ENCODE data around the gene HES1.

HES1 gene

DNA sequence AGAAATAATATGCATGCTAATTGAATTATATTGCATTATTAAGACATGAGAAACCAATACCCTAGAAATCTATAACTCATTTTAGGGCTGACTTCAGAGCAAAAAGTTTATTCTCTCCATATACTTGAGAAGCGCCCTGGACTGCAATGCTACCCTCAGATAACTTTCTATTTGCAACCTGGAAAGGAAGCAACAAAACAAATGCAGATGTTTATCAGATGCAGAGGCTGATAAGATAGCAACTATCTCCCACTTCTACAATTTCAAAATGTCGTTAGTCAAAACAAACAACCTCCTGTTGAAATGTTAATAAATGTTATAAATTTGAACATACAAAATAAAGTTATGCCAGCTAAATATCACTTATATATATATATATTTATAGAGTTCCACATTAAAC lies 34.8 kb downstream of the HES1 start:
- no peak for DNase-seq

DNA sequence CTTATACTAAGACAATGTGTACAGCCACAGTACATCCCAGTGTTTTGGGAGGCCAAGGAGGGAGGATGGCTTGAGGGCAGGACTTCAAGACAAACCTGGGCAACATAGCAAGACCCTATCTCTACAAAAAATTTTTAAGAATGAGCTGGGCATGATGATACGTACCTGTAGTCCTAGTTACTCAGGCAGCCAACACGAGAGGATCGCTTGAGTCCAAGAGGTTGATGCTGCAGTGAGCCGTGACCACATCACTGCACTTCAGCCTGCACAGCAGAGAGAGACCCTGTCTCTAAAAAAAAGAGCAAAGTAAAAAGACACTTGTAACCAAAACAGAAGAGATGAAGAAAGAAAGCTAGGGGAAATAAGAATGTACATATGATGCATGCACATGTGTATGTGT lies 38.5 kb downstream of the HES1 start:
- DNase-seq, result no peak

DNA sequence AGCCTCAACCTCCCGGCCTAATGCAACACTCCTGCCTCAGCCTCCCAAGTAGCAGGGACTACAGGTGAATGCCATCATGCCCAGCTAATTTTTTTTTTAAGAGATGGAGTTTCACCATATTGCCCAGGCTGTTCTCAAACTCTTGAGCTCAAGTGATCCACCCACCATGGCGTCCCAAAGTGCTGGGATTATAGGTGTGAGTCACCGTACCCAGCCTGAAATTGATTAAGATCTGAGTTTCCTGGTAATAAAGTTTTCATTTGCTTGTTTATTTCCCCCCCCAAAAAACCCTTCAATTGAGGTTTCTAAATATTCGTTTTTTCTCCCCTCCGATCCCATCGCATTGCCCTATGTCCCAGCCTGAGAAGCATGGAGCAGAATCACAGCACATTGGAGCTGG lies 39.0 kb downstream of the HES1 start:
- no peak for DNase-seq

DNA sequence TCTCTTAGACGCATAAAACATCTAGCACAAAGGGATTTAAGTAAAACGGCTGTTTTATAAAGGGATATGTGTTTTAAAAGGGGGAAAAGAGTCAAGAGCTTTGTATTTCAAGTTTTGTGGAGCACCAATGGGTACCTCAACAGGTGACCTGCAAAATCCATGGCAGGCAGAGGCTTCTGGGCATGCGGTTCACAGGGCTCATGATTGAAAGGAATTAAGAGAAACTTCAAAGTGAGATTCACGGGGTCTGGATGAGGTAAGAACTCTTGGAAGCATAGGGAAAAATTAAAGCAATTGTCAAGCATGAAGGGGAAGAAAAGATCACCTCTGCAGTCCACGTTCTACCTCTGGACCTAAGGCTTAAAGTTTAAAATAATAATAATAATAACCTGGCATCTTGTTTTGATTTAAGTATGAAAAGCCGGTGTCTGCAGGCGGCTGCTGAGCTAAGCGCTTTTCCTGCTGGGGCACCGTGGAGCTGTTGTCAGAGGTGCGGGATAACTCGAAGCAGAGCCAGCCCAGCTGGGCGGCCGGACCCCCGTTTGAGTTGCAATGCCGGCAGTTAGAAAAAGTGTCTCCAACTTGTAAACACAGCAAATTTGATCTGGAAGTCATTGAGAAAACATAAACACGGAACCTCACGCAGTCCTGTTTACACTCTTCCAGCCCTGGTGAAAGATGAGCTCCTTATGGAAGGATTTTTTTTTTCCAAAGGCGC lies 40.5 kb downstream of the HES1 start:
- DNase-seq, result no peak

DNA sequence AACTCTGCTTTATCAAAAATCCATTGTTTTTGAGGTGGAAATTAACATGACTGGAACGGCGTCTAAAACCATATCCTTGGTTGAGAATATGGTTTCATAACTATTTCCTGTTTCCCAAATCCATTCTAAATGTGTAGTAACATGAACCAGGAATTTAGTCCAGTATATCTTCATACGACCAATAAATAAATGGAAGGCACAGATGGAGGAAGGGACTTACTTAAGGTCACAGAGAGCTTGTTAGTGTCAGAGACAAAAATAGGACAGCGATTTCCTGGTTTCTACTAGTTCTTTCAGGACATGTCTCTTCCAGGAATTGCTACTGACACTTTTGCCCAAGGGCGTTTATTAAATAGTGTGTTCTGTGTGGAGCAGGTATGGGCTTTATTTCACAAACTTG lies 41.2 kb downstream of the HES1 start:
- no peak for DNase-seq

DNA sequence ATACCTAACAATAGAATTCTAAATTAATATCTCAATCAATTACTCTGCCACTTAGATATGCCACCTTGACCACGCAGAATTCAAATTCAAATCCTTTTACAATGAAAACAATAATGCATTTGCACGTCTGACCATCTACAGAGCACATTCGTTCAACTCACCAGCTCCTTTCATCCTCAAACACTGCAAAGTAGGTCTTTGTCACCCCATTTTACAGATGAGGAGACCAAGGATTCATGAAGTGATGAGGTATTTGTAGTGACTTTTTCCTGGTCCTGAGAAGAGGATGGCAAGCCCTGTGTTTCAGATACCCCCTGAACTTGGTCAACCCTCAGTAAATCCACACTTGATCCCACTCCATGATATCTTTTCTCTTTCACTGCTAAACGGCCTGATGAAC lies 42.2 kb downstream of the HES1 start:
- no peak for DNase-seq

DNA sequence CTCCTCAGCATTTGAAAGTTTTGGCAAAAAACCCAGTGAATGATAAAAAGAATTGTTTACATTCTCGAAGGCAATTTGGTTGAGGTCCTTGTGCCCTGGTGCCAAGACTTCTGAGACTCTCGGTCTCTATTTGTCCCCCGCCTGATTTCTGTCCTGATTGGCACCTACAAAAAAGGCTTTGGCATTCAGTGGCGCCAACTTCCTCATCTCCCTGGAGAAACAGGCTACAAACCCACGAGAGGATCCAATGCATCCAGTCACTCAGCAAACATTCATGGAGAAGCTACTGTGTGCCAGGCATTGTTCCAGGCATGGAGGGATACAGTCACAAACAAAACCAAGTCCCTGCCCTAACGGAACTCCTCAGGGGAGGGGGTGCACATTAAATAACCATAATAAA lies 42.7 kb downstream of the HES1 start:
- DNase-seq, result no peak

DNA sequence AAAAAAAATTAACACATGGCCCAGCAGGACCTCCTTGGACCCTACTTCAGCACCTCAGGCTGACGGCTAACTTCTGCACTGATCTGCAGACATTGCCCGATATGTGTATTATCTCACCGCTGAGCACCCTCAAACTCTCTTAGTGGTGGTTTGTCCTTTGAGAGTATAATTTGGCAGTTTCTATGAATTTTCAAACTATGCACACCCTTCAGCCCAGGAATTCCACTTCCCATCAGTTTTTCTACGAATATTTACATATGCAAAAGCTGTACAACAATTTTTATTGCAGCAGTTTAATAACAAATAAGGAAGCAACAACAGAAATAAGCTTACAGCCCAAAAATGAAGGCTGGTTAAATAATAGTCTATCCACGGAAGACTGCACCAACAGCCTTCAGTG lies 44.6 kb downstream of the HES1 start:
- DNase-seq, result no peak

DNA sequence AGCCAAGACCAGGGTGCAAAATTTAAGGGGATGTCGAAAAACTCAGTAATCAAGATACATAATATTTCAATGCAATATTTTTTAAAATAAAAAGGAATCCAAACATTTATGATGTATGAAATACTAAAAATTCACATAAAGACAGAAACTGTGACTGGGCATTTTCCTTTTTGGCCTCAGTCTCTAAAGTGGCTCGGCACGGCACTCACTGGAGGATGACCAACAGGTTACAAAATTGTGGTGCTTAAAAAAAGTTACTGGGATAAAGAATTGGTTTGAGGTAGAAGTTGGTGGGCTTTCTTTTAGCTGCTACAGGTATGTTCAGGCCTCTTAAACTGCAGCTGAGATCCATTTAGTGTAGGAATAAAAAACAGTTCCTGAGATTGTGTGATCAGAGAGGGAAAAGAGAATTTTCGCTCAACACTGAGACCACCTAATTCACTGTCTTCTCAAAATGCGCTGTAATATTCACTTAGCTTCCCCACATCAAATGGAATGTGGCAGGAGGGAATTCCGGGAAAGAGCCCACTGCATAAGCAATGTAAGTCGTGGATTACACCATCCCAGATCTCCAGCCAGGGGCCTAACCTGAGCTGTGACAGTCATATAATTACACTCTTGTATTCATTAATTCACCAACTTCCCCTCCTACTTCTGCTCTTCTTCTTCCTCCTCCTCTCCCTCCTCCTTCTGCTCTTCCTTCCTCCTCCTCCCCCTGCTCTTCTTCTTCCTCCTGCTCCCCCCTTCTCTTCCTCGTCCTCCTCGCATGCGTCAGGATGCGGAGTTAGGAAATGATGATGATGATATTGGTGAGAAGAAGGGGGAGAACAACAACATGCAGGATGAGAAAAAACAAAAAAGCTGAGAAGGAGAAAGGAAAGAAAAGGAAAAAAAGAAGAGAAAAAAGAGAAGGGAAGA lies 45.9 kb downstream of the HES1 start:
- DNase-seq, result no peak

DNA sequence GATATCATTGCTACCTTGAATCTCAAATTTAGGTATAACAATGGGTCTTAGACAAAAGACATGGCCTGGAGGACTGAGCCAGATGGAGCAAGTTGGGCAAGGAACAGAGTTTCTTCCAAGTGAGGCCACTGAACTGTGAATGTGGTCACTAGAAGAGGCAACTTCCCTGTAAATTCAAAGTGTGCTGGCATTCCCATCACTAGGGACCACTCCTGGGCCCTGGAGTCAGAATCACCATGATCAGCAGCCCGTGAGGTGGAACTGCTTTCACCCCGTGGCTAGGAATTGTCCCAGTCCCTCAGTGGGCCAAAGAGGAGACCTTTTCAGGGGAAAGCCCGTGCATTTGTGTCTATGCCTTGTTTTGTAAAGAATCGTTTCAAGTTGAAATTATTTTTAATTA lies 47.3 kb downstream of the HES1 start:
- no peak for DNase-seq

DNA sequence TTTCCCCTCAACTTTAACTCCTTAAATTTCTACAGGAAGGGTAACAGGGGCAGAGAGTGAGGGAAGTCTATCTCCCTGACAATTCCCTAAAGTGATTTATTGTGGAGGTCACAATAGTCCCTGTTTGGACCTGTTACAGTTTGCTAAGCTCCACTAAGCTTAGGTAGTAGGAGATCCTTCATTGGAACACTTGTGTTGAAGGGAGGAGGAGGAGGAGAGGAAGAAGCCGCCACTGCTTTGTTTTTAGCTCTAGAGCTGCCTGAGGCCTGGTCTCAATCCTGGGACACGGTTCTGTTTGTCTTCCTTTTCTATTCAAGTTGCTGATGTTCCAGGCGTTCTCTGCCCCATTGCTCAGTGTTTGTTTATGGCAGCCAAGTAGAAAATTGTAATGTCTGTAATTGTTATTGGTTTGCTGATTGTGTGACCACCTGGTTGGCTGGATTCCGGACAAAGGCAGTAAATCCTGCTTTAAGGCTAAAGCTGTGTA lies 48.4 kb downstream of the HES1 start:
- no peak for DNase-seq

DNA sequence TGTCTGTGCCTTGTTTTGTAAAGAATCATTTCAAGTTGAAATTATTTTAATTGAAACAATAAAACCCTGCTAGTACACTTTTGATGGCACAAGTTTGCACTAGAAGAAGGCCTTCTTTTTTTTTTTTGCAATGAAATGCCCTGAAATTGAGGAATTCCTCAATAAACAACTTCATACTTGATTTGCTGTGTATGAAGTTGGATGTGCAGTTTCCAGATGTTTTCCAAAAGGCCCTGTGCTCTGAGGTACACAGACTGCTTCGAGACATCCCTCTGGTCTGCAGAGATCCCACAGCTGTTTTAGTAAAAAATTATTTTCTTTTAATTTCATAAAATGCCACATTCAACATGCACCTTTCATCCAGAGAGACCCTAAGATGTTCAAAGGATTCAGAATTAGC lies 48.9 kb downstream of the HES1 start:
- no peak for DNase-seq

DNA sequence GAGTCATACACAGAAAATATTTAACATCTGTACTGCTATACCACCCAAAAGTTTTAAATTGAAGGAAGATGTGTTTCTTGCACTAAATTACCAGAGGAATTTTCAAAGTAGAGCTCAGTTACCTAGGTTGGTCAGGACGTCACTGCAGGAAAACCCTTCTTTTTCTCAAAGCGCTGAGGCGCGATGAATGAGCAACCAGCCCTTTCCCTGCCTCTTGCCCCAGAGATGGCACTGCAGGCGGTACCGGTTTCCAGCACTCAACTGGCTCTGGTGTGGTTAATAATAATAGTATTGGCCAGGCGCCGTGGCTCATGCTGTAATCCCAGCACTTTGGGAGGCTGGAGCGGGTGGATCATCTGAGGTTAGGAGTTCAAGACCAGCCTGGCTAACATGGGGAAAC lies 49.3 kb downstream of the HES1 start:
- no peak for DNase-seq

DNA sequence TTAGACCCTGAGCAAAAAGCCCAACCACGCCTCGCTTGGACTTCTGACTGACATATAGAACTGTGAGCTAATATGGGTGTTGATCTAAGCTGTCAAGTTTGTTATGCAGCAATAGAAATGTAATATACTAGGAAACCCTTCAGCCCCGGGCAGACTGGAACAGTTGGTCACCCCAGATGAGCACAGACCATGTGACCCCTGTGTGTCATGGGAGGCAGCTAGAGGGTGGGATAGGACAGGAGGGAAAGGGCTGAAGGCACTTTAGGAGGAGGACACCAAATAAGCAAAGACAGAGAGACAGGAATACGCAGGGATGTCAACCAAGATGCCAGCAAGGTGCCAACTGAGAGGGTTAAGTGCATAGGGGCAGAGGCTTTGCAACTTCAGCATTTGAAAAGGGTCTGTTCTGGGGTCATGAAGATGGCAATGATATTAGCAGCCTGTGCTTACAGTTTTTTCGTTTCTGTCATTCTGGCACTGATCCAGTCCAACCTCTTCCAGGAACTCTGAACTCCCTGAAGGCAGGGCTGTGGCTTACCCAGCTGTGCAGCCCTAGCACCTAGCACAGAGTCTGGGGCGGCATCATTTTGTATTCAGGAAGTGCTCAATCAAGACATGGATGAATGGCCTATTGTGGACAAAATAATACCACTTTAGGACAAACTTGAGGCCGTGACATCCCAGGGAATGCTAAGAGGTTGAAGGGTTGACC lies 51.4 kb downstream of the HES1 start:
- no peak for DNase-seq
